Common myeloid progenitor, CD34-positive (primary cell): Measurements from ENCODE around the gene RNF150.
"Not testable (repeated sequence)": the region's sequence is repeated elsewhere in the genome, so short reads cannot be mapped to it uniquely, and the experiment has no call there.

Experiments used
- CTCF ChIA-PET: fragments of 350-600 bp; sonication (Branson Sonifier 250); formaldehyde crosslinking; loops from one replicate; lab custom pipeline; 2021; ENCODE audit warnings: antibody characterized with exemption; lab: Charles Lee
- POLR2A ChIA-PET: fragments of 350-600 bp; sonication (Branson Sonifier 250); formaldehyde crosslinking; loops from one replicate; lab custom pipeline; 2021; ENCODE audit warnings: antibody characterized with exemption; lab: Charles Lee
- DNase-seq, 3 donors: peaks; one replicate each; pipeline versions ENCODE4 v3.0.0 to v3.0.0-alpha.2; 2013
- H3K27ac ChIP-seq, 2 experiments: 1 replicate in 1 of 2; 2 replicates in 1 of 2; pipeline ENCODE4 v1.7.0; 2013; ENCODE audit warnings: inconsistent platforms in 2 of 2, low read length in 2 of 2, mild to moderate bottlenecking in 2 of 2, low read depth in 1 of 2, moderate library complexity in 1 of 2; ENCODE audit not compliant: severe bottlenecking in 2 of 2, insufficient read depth in 1 of 2, poor library complexity in 1 of 2
- H3K27me3 ChIP-seq, 5 experiments: replicated peaks in 2 of 5; 1 replicate in 3 of 5; 2 replicates in 2 of 5; pipeline versions ENCODE4 v1.6.1 to v1.7.0; 2013; ENCODE audit warnings: low read length in 4 of 5, mild to moderate bottlenecking in 2 of 5, moderate library complexity in 2 of 5, inconsistent platforms in 1 of 5; ENCODE audit not compliant: insufficient read depth in 5 of 5, control insufficient read depth in 4 of 5
- H3K36me3 ChIP-seq, 4 experiments: 1 replicate in 2 of 4; 2 replicates in 2 of 4; pipeline versions ENCODE4 v1.6.1 to v1.7.0; 2013; ENCODE audit warnings: low read length in 3 of 4, control low read depth in 1 of 4, mild to moderate bottlenecking in 1 of 4; ENCODE audit not compliant: control insufficient read depth in 4 of 4, insufficient read depth in 4 of 4
- H3K4me1 ChIP-seq, 4 experiments: 1 replicate in 3 of 4; 2 replicates in 1 of 4; pipeline versions ENCODE4 v1.6.1 to v1.7.1; 2013; ENCODE audit warnings: low read length in 3 of 4, mild to moderate bottlenecking in 3 of 4, control low read depth in 1 of 4, inconsistent platforms in 1 of 4, moderate library complexity in 1 of 4; ENCODE audit not compliant: control insufficient read depth in 4 of 4, insufficient read depth in 4 of 4; ENCODE audit errors: control extremely low read depth in 1 of 4
- H3K4me3 ChIP-seq, 7 experiments: 1 replicate in 4 of 7; 2 replicates in 3 of 7; pipeline versions ENCODE4 v1.5.1 to v1.7.0; 2013; ENCODE audit warnings: mild to moderate bottlenecking in 7 of 7, low read length in 6 of 7, moderate library complexity in 6 of 7, inconsistent platforms in 2 of 7, low read depth in 2 of 7, control low read depth in 1 of 7; ENCODE audit not compliant: insufficient read depth in 4 of 7, control insufficient read depth in 1 of 7; ENCODE audit errors: extremely low read depth in 1 of 7
- H3K9me3 ChIP-seq, 5 experiments: 1 replicate in 4 of 5; 2 replicates in 1 of 5; pipeline versions ENCODE4 v1.6.1 to v1.7.1; 2013; ENCODE audit warnings: low read length in 4 of 5, mild to moderate bottlenecking in 2 of 5, inconsistent platforms in 1 of 5, low read depth in 1 of 5, moderate library complexity in 1 of 5; ENCODE audit not compliant: control insufficient read depth in 4 of 5, insufficient read depth in 2 of 5; ENCODE audit errors: control extremely low read depth in 1 of 5
- WGBS: methylation state at CpG from one replicate; pipeline ENCODE4 v1.1.5; 2013; ENCODE audit not compliant: insufficient coverage; 5-methylcytosine and 5-hydroxymethylcytosine counted together

RNF150 gene

DNA sequence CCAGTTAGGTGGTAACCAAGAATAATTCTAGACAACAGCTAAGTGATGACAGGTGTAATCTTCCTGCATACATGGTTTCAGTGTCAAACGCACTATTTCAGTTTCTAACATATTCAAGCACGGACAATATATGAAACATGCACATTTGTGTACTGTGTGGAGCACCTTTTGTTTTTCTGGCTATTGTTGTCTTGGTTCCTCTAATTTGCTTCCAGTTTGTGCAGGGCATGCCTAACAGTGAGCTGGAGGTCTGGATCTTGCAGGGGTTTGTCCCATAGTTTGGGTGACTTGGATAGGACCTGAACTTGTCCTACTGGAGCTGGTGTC lies 306.6 kb downstream of the RNF150 start:
- WGBS, result no CpG with 5 or more reads among the region's 2 CpGs
- no peak for DNase-seq
- H3K4me1 ChIP-seq, result no peaks in the 10 kb centered on the region
- H3K36me3 ChIP-seq, result no peaks in the 10 kb centered on the region
- no peaks in the 10 kb centered on the region for H3K9me3 ChIP-seq
- ChIA-PET CTCF (no interaction called here), POLR2A (no interaction called here)
- no peak overlapping the region for H3K4me3 ChIP-seq
- peaks cover 0 to 3% (median 0%) of the 10 kb centered on the region in 5 experiments for H3K27me3 ChIP-seq
- no peak overlapping the region for H3K27ac ChIP-seq

DNA sequence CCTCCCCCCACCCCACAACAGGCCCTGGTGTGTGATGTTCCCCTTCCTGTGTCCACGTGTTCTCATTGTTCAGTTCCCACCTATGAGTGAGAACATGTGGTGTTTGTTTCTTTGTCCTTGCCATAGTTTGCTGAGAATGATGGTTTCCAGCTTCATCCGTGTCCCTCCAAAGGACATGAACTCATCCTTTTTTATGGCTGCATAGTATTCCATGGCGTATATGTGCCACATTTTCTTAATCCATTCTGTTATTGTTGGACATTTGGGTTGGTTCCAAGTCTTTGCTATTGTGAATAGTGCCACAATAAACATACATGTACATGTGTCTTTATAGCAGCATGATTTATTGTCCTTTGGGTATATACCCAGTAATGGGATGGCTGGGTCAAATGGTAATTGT lies 312.7 kb downstream of the RNF150 start:
- H3K36me3 ChIP-seq, POLR2A ChIA-PET, H3K27ac ChIP-seq, H3K9me3 ChIP-seq, CTCF ChIA-PET, H3K27me3 ChIP-seq, DNase-seq, H3K4me3 ChIP-seq, H3K4me1 ChIP-seq: not testable (repeated sequence)
- no CpG with 5 or more reads among the region's 3 CpGs for WGBS

DNA sequence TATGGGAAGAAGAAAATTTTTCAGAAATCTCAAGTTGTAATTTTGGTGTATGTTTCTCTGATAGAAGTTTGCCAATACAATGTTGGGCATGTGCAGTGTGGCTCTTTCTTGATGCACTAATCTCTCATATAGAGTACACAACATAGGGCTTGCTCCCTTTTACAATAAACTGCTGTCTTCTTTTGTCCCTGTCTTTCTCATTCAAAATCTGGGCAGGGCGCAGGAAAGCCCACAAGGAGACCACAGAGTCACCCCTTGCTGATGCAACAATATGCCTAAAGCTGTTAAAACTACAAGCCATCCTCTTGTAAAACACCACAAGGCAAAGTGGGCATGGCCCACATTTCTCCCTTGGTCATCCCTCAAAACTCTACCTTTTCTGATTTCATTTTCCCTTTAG lies 313.7 kb downstream of the RNF150 start:
- CTCF ChIA-PET, result no interaction called here
- Histone ChIP-seq H3K4me1 (no peaks in the 10 kb centered on the region), H3K36me3 (no peaks in the 10 kb centered on the region), H3K27ac (no peak overlapping the region), H3K9me3 (no peaks in the 10 kb centered on the region), H3K27me3 (peaks cover 0 to 2% (median 0%) of the 10 kb centered on the region in 5 experiments), H3K4me3 (no peak overlapping the region)
- POLR2A ChIA-PET, result no interaction called here
- DNase-seq, result no peak
- 100% methylated on average over 1 of the region's 1 CpG for WGBS

DNA sequence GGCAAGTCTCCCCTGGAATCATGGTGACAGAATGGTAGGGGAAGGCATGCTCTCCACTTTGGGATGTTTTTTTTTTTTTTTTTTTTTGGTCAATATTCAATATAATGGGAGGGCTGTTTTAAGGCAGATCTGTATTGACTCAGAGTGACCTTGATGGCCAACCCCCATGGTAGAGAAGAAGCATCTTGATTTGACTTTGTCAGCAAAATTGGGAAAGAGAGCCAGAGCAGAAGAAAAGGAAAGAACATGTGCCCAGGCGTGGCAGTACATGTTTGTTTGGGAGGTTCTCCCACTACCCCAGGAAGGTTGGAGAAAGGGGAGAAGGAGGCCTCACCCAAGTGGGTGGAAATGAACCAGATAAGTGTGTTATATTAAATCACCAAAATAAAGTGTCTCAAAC lies 314.8 kb downstream of the RNF150 start:
- Histone ChIP-seq H3K4me1 (no peaks in the 10 kb centered on the region), H3K9me3 (no peaks in the 10 kb centered on the region), H3K4me3 (no peak overlapping the region), H3K27me3 (peaks cover 0 to 2% (median 0%) of the 10 kb centered on the region in 5 experiments), H3K36me3 (no peaks in the 10 kb centered on the region), H3K27ac (no peak overlapping the region)
- CTCF ChIA-PET, result no interaction called here
- POLR2A ChIA-PET, result no interaction called here
- WGBS, result no CpG with 5 or more reads among the region's 1 CpG
- DNase-seq, result no peak

DNA sequence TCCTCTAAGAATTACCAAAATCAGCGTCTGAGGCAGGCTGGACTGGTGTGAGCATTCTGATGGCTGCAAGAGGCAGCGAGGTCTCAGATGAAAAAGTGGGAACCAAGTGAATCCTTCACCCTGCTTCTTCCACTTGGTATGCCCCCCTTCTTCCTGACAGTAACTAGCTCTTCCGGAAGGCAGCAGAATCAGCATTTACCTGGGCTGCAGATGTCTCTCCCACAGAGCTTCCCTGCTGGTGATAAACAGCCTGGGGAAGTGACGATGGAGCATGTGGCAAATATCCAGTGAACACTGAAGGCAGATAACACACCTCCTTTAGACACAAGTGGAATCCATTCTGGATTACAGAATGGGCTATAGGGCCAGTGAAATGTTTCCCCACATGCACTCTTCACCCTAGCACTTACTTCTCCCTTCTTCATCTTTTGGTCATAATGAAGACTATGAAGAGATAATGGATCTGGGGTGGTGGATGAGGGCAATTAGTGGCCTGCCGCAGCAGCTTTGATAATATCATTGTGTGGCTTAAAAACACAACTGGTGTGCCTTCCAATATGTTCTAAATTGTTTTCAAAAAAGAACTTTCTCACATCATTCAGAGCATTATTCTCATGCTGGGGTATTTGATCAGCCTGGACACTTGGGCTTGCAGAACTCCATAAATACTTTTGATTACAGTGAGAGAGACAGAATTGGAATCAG lies 316.3 kb downstream of the RNF150 start:
- no peak overlapping the region for H3K4me3 ChIP-seq
- no peaks in the 10 kb centered on the region for H3K4me1 ChIP-seq
- H3K27me3 ChIP-seq, result peaks cover 0 to 2% (median 0%) of the 10 kb centered on the region in 5 experiments
- H3K27ac ChIP-seq, result no peak overlapping the region
- 100% methylated on average over 3 of the region's 5 CpGs for WGBS
- no peaks in the 10 kb centered on the region for H3K9me3 ChIP-seq
- no peaks in the 10 kb centered on the region for H3K36me3 ChIP-seq
- DNase-seq, result no peak
- CTCF ChIA-PET, result interaction anchor here (0.5 kb wide), 1 partner anchor 152 kb away, joined by 3 read pairs; no protein-coding TSS in a partner anchor
- POLR2A ChIA-PET, result no interaction called here

DNA sequence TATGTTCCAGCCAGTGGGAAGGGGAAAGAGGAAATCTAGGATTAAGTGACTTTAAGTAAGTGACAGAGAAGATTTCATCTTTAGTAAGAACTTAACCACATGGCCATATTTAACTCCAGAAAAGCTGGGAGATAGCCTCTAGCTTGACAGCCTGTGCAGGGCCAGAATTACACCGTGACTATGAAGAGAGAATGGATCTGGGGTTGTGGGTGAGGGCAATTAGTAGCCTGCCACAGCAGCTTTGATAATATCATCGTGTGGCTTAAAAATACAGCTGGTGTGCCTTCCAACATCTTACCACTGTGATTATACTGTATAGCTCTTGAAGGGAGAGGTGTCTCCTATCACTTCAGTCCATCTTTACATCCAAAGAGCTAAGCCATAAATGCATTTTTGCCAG lies 319.5 kb downstream of the RNF150 start:
- Histone ChIP-seq H3K4me3 (no peak overlapping the region), H3K36me3 (no peaks in the 10 kb centered on the region), H3K27ac (no peak overlapping the region), H3K27me3 (peaks cover 0 to 2% (median 0%) of the 10 kb centered on the region in 5 experiments), H3K4me1 (peaks cover 0 to 3% (median 0%) of the 10 kb centered on the region in 4 experiments), H3K9me3 (no peaks in the 10 kb centered on the region)
- no peak for DNase-seq
- WGBS, result no CpG with 5 or more reads among the region's 2 CpGs
- ChIA-PET POLR2A (no interaction called here), CTCF (interaction anchor here (0.9 to 1.0 kb wide), 2 partner anchors 10 to 14 kb away, joined by 3 read pairs; no protein-coding TSS in a partner anchor)

DNA sequence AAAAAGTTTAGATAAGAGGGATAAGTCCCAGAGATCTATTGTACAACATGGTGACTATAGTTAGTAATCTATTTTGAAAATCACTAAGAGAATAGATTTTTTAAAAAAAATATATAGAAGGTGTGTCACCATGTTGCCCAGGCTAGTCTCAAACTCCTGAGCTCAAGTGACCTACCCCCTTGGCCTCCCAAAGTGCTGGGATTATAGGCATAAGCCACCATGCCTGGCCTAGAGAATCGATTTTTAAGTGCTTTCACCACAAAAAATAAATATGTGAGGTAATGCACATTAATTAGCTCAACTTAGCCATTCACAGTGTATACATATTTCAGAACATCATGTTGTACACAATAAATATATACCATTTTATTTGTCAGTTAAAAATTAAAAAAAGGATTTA lies 320.4 kb downstream of the RNF150 start:
- POLR2A ChIA-PET, result no interaction called here
- no peaks in the 10 kb centered on the region for H3K36me3 ChIP-seq
- no peak overlapping the region for H3K27ac ChIP-seq
- H3K9me3 ChIP-seq, result no peaks in the 10 kb centered on the region
- peaks cover 0 to 3% (median 0%) of the 10 kb centered on the region in 4 experiments for H3K4me1 ChIP-seq
- H3K27me3 ChIP-seq, result no peaks in the 10 kb centered on the region
- no CpG with 5 or more reads among the region's 1 CpG for WGBS
- no peak overlapping the region for H3K4me3 ChIP-seq
- DNase-seq, result no peak
- CTCF ChIA-PET, result no interaction called here
